WTC11 (cell line): ENCODE results near the gene RLN3. TPM values are rescaled to one million over a fixed set of nuclear protein-coding genes. Genes with fewer than 3 reads are reported as not detected.

Experiments
- ATAC-seq: fragments of 200-7000 bp; cut with Tn5 transposase; 2 replicates; pipeline ENCODE4 v1.10.0; 2021; ENCODE audit warnings: mild to moderate bottlenecking, moderate library complexity
- CTCF ChIA-PET: fragments of 300-600 bp; sonication (Branson Sonifier 250); formaldehyde crosslinking; loops from one replicate; lab custom pipeline; 2021; ENCODE audit warnings: antibody characterized with exemption; lab: Charles Lee
- POLR2A ChIA-PET: fragments of 350-600 bp; sonication (Branson Sonifier 250); formaldehyde crosslinking; loops from one replicate; lab custom pipeline; 2021; ENCODE audit warnings: antibody characterized with exemption; lab: Charles Lee
- DNase-seq: peaks from one replicate; pipeline ENCODE4 v3.0.0; 2021; ENCODE audit warnings: low spot score
- H3K27ac Mint-ChIP-seq: 2 replicates; pipeline ENCODE4 v1.8.0; 2021; ENCODE audit warnings: mixed read lengths
- H3K27me3 Mint-ChIP-seq: 2 replicates; pipeline ENCODE4 v1.8.0; 2021; ENCODE audit warnings: low read depth, mild to moderate bottlenecking, moderate library complexity, mixed read lengths
- H3K36me3 Mint-ChIP-seq: 2 replicates; pipeline ENCODE4 v1.8.0; 2021; ENCODE audit warnings: mixed read lengths
- H3K4me1 Mint-ChIP-seq: 2 replicates; pipeline ENCODE4 v1.8.0; 2022; ENCODE audit warnings: mixed read lengths
- H3K4me3 Mint-ChIP-seq: 2 replicates; pipeline ENCODE4 v1.8.0; 2021; ENCODE audit warnings: mild to moderate bottlenecking, moderate library complexity, mixed read lengths
- H3K9me3 Mint-ChIP-seq: 2 replicates; pipeline ENCODE4 v1.8.0; 2021; ENCODE audit warnings: mixed read lengths
- NR1H2 ChIP-seq: sonication (generic); formaldehyde crosslinking; IDR thresholded peaks from 2 replicates; pipeline ENCODE4 v1.9.0; 2021; ENCODE audit warnings: mild to moderate bottlenecking, moderate library complexity, missing genetic modification reagents
- RORB ChIP-seq: fragments of 250-450 bp; sonication (Bioruptor Pico); IDR thresholded peaks from 2 replicates; pipeline ENCODE4 v1.9.0; 2021; ENCODE audit warnings: mild to moderate bottlenecking
- TCF7 ChIP-seq: sonication (generic); formaldehyde crosslinking; IDR thresholded peaks from 2 replicates; pipeline ENCODE4 v1.8.0; 2022; ENCODE audit warnings: mild to moderate bottlenecking, low read depth, missing genetic modification reagents, moderate library complexity
- TEAD1 ChIP-seq: sonication (generic); formaldehyde crosslinking; IDR thresholded peaks from 2 replicates; pipeline ENCODE4 v1.8.0; 2022; ENCODE audit warnings: mild to moderate bottlenecking, missing genetic modification reagents
- ZNF317 ChIP-seq: sonication (generic); formaldehyde crosslinking; IDR thresholded peaks from 2 replicates; pipeline ENCODE4 v1.8.1; 2023; ENCODE audit warnings: low read depth, mild to moderate bottlenecking, moderate library complexity, missing genetic modification reagents, borderline replicate concordance
- total RNA-seq: library from RNA; stranded (reverse); gene quantifications from 3 replicates; pipeline ENCODE4 v1.2.3, GENCODE V29; 2021
- TF ChIP-seq, protein P1 (sequence below): sonication (generic); formaldehyde crosslinking; IDR thresholded peaks from 2 replicates; pipeline ENCODE4 v1.8.0; 2022; ENCODE audit warnings: missing genetic modification reagents
- TF ChIP-seq, protein P2 (sequence below): sonication (generic); formaldehyde crosslinking; IDR thresholded peaks from 2 replicates; pipeline ENCODE4 v1.8.0; 2022; ENCODE audit warnings: mild to moderate bottlenecking, missing genetic modification reagents
- TF ChIP-seq, protein P3 (sequence below): sonication (generic); formaldehyde crosslinking; IDR thresholded peaks from 2 replicates; pipeline ENCODE4 v1.8.1; 2023; ENCODE audit warnings: mild to moderate bottlenecking, missing genetic modification reagents, borderline replicate concordance
- TF ChIP-seq, protein P4 (sequence below): sonication (generic); formaldehyde crosslinking; IDR thresholded peaks from 2 replicates; pipeline ENCODE4 v1.8.1; 2023; ENCODE audit warnings: mild to moderate bottlenecking, moderate library complexity, missing genetic modification reagents
- TF ChIP-seq, protein P5 (sequence below): fragments of 250-450 bp; sonication (Bioruptor Pico); conservative IDR thresholded peaks from 2 replicates; pipeline ENCODE4 v1.9.0; 2021; ENCODE audit warnings: mild to moderate bottlenecking

The RLN3 gene
- total RNA-seq, 1 experiment from 2014 or later = not detected

DNA sequence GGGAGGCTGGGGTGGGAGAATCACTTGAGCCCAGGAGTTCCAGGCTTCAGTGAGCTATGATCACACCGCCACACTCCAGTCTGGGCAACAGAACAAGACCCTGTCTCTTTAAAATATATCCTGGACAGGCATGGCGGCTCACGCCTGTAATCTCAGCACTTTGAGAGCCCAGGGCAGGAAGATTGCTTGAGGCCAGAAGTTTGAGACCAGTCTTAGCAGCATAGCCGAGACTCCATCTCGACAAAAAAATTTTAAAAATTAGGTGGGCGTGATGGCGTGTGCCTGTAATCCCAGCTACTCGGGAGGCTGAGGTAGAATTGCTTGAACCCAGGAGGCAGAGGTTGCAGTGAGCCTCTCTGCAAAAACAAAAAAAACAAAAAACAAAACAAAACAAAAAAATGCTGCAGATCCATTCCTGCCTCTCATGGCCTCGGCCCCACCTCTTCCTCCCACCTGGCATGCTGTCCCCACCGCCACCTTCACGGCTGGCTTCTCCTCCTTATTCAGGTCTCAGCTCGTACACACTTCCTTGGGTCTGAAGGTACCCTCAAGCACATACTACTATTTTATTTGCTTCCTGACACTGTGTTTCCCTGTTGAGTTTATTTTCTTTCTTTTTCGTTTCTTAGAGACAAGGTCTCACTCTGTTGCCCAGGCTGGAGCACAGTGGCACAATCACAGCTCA, 27.1 kb upstream of the RLN3 start (continued):
- TF ChIP-seq, protein P1, sequence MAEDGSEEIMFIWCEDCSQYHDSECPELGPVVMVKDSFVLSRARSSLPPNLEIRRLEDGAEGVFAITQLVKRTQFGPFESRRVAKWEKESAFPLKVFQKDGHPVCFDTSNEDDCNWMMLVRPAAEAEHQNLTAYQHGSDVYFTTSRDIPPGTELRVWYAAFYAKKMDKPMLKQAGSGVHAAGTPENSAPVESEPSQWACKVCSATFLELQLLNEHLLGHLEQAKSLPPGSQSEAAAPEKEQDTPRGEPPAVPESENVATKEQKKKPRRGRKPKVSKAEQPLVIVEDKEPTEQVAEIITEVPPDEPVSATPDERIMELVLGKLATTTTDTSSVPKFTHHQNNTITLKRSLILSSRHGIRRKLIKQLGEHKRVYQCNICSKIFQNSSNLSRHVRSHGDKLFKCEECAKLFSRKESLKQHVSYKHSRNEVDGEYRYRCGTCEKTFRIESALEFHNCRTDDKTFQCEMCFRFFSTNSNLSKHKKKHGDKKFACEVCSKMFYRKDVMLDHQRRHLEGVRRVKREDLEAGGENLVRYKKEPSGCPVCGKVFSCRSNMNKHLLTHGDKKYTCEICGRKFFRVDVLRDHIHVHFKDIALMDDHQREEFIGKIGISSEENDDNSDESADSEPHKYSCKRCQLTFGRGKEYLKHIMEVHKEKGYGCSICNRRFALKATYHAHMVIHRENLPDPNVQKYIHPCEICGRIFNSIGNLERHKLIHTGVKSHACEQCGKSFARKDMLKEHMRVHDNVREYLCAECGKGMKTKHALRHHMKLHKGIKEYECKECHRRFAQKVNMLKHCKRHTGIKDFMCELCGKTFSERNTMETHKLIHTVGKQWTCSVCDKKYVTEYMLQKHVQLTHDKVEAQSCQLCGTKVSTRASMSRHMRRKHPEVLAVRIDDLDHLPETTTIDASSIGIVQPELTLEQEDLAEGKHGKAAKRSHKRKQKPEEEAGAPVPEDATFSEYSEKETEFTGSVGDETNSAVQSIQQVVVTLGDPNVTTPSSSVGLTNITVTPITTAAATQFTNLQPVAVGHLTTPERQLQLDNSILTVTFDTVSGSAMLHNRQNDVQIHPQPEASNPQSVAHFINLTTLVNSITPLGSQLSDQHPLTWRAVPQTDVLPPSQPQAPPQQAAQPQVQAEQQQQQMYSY = no peak
- TF ChIP-seq, protein P2, sequence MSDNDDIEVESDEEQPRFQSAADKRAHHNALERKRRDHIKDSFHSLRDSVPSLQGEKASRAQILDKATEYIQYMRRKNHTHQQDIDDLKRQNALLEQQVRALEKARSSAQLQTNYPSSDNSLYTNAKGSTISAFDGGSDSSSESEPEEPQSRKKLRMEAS (CRISPR knock-in tag) = no peak
- TF ChIP-seq ZNF317 (CRISPR knock-in tag) (no peak), TEAD1 (CRISPR knock-in tag) (no peak), RORB (CRISPR knock-in tag) (no peak)

DNA sequence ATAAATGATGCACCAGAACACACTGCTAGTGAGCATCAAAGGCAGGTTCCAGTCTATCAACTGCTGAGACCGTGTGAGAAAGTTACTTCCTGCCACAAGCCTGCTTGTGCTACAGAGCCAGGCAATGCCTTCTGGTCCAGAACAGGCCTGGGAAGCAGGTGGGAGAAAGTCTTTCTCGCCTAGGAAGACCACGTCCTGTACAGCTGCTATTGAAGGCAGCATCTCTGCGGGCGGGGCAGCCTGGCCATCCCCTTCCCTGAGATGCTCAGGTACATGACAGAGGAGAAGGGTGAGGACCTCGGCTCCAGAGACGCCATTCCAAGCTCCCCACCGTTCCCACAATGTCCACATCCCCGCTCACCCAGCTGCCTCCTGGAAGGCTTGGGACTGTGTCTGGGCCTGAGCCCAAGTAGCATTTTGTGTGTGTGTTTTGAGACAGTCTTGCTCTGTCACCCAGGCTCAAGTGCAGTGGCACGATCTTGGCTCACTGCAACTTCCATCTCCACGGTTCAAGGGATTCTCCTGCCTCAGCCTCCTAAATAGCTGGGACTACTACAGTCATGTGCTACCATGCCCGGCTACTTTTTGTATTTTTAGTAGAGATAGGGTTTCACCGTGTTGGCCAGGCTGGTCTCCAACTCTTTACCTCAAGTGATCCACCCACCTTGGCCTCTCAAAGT, 25.2 kb upstream of the RLN3 start:
- Mint-ChIP-seq H3K27ac (peak overlapping the region; percentile 53; the same call in 1 of the 2 replicates), H3K9me3 (peaks cover 11% of the 10 kb centered on the region), H3K4me3 (no peak overlapping the region), H3K27me3 (no peaks in the 10 kb centered on the region), H3K36me3 (peaks cover 31% of the 10 kb centered on the region), H3K4me1 (peaks cover 19% of the 10 kb centered on the region)
- POLR2A ChIA-PET = interaction anchor here (0.7 kb wide), 1 partner anchor 117 kb away, joined by 8 read pairs; no protein-coding TSS in a partner anchor
- ATAC-seq (no peak), DNase-seq (no peak)
- CTCF ChIA-PET = interaction anchor here (1.0 to 2.5 kb wide), 3 partner anchors 25 to 40 kb away, joined by 3 to 9 read pairs (median 3); partner anchors contain the start of gene IL27RA
- TF ChIP-seq NR1H2 (CRISPR knock-in tag) = no peak
- TF ChIP-seq, protein P1 = no peak

DNA sequence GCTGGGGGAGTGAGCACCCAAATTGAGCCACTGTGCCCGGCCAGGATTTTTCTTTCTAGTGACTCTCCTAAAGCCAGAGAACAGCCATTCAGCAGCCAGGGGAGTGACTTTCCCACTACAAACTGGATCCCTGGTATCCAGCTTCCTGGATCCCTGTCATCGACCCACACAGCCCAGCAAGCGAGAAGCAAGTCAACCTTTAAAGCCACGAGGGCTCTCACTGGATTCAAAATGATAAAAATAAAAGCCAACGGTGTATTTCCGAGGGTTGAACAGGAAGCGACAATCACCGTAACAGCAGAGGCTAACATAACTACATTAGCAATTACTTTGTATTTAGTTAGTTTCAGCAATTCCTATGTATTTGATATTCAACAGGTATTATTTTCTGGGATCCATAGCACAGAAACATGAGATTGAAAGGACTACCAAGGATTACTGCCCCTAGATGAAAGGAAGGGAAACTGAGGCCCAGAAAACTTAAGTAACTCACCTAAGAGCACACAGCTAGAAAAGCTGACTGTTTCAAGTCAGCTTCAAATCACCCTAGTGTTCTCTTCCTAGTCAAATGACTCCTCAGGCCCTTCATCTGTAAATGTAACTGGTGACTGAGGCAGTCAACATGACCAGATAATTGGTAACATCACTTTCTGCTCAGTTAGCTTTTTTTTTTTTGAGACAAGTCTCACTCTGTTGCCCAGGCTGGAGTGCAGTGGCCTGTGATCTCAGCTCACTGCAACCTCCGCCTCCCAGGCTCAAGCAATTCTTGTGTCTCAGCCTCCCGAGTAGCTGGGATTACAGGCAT, 24.5 kb upstream of the RLN3 start:
- ChIA-PET CTCF (interaction anchor here (0.5 to 2.5 kb wide), 8 partner anchors 10 to 120 kb away, joined by 3 to 9 read pairs (median 3); partner anchors contain the start of gene IL27RA), POLR2A (interaction anchor here (0.5 kb wide), 1 partner anchor 186 kb away, joined by 3 read pairs; no protein-coding TSS in a partner anchor)
- Mint-ChIP-seq H3K4me3 (no peak overlapping the region), H3K4me1 (peaks cover 19% of the 10 kb centered on the region), H3K27ac (no peak overlapping the region), H3K36me3 (peaks cover 23% of the 10 kb centered on the region), H3K27me3 (no peaks in the 10 kb centered on the region; the same call in 1 of the 2 replicates), H3K9me3 (peaks cover 11% of the 10 kb centered on the region)
- ATAC-seq (no peak), DNase-seq (no peak)
- TF ChIP-seq, protein P3, sequence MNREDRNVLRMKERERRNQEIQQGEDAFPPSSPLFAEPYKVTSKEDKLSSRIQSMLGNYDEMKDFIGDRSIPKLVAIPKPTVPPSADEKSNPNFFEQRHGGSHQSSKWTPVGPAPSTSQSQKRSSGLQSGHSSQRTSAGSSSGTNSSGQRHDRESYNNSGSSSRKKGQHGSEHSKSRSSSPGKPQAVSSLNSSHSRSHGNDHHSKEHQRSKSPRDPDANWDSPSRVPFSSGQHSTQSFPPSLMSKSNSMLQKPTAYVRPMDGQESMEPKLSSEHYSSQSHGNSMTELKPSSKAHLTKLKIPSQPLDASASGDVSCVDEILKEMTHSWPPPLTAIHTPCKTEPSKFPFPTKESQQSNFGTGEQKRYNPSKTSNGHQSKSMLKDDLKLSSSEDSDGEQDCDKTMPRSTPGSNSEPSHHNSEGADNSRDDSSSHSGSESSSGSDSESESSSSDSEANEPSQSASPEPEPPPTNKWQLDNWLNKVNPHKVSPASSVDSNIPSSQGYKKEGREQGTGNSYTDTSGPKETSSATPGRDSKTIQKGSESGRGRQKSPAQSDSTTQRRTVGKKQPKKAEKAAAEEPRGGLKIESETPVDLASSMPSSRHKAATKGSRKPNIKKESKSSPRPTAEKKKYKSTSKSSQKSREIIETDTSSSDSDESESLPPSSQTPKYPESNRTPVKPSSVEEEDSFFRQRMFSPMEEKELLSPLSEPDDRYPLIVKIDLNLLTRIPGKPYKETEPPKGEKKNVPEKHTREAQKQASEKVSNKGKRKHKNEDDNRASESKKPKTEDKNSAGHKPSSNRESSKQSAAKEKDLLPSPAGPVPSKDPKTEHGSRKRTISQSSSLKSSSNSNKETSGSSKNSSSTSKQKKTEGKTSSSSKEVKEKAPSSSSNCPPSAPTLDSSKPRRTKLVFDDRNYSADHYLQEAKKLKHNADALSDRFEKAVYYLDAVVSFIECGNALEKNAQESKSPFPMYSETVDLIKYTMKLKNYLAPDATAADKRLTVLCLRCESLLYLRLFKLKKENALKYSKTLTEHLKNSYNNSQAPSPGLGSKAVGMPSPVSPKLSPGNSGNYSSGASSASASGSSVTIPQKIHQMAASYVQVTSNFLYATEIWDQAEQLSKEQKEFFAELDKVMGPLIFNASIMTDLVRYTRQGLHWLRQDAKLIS (CRISPR knock-in tag) = no peak
- TF ChIP-seq TCF7 (CRISPR knock-in tag) = no peak
- TF ChIP-seq, protein P4, sequence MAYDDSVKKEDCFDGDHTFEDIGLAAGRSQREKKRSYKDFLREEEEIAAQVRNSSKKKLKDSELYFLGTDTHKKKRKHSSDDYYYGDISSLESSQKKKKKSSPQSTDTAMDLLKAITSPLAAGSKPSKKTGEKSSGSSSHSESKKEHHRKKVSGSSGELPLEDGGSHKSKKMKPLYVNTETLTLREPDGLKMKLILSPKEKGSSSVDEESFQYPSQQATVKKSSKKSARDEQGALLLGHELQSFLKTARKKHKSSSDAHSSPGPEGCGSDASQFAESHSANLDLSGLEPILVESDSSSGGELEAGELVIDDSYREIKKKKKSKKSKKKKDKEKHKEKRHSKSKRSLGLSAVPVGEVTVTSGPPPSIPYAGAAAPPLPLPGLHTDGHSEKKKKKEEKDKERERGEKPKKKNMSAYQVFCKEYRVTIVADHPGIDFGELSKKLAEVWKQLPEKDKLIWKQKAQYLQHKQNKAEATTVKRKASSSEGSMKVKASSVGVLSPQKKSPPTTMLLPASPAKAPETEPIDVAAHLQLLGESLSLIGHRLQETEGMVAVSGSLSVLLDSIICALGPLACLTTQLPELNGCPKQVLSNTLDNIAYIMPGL (CRISPR knock-in tag) = no peak
- TF ChIP-seq, protein P5, sequence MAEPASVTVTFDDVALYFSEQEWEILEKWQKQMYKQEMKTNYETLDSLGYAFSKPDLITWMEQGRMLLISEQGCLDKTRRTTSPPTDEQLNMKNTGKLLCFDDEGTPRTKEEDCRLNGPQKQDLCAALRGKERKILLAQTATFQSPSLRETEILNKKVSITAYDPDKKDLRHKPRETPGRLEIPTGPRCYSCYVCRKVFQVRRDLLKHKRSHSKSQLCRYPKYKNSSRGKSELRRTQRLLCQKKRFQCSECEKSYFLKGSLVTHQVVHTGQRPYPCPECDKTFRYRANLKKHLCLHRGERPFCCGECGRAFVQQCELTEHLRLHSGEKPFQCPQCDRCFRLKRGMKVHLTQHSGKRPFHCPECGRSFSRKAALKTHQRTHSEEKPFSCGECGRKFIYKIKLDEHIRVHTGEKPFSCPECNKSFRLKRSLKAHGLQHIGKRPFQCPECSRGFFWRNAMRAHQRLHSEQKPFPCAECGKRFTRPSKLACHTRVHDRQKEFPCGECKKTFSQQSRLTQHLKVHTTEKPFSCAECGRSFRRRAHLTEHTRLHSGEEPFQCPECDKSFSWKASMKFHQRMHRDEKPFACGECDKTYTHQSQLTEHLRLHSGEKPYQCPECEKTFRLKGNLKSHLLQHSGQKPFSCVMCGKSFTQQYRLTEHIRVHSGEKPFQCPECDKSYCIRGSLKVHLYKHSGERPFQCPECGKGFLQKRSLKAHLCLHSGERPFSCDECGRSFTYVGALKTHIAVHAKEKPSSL (CRISPR knock-in tag) = no peak
